ENCODE measurements around the gene SPRY2. TPM values are rescaled to one million over a fixed set of nuclear protein-coding genes. Genes with fewer than 3 reads are reported as not detected.

SPRY2 gene
- total and polyA plus RNA-seq, 2 of the 8 experiments (the other 6 are each of a cell fraction or from before 2014, with no cell fraction given) = 37.7 to 37.9 TPM

- Histone ChIP-seq H4K8ac (ENCODE audit: extremely low read depth, insufficient read depth, low read length) (no peak overlapping the region), H3K18ac (ENCODE audit: extremely low read depth, low read length) (no peak overlapping the region), H3K79me2 (ENCODE audit: control insufficient read depth in 1 of 2, insufficient read depth in 2 of 2, low read length in 2 of 2) (no peaks in the 10 kb centered on the region), H3K9me3 (ENCODE audit: insufficient read depth in 2 of 2, low read depth in 1 of 2, low read length in 1 of 2) (no peaks in the 10 kb centered on the region), H2BK12ac (ENCODE audit: low read depth, low read length) (no peak overlapping the region), H3K14ac (ENCODE audit: insufficient read length) (no peak overlapping the region), H3K27ac (ENCODE audit: low read depth, low read length) (no peak overlapping the region), H3K9ac (replicated peaks in 1 of 4; ENCODE audit: extremely low read depth in 1 of 4, low read depth in 3 of 4, low read length in 3 of 4) (no peak overlapping the region), H3K23ac (ENCODE audit: insufficient read length) (no peak overlapping the region), H4K91ac (replicated peaks; ENCODE audit: insufficient read length, low read length) (no peak overlapping the region), H3K4me3 (ENCODE audit: extremely low read depth in 1 of 4, insufficient read depth in 2 of 4, low read depth in 3 of 4, low read length in 4 of 4) (no peak overlapping the region), H3K4ac (replicated peaks; ENCODE audit: insufficient read length, low read depth, low read length) (no peak overlapping the region), H3K79me1 (ENCODE audit: low read depth, low read length) (no peaks in the 10 kb centered on the region), H4K20me1 (replicated peaks in 1 of 2; ENCODE audit: control insufficient read depth in 1 of 2, insufficient read depth in 2 of 2, low read length in 2 of 2) (no peaks in the 10 kb centered on the region), H2BK15ac (ENCODE audit: low read length) (no peak overlapping the region), H3K23me2 (ENCODE audit: low read depth, low read length) (no peaks in the 10 kb centered on the region), H2BK5ac (ENCODE audit: low read depth, low read length) (no peak overlapping the region), H2AK5ac (ENCODE audit: low read depth, low read length) (no peak overlapping the region), H2AFZ (ENCODE audit: low read length) (0 out of 2 replicates have a peak overlapping the region, but pooled peaks have one; percentile 16), H3K4me1 (replicated peaks in 1 of 4; ENCODE audit: control insufficient read depth in 3 of 4, insufficient read depth in 4 of 4, low read length in 3 of 4) (no peaks in the 10 kb centered on the region), H3K36me3 (ENCODE audit: control insufficient read depth in 2 of 4, insufficient read depth in 4 of 4, low read length in 3 of 4) (no peaks in the 10 kb centered on the region), H3K27me3 (replicated peaks in 1 of 4; ENCODE audit: control insufficient read depth in 3 of 4, extremely low read depth in 1 of 4, insufficient read depth in 3 of 4, low read length in 3 of 4) (no peaks in the 10 kb centered on the region), H4K5ac (ENCODE audit: insufficient read length, low read depth, low read length) (no peak overlapping the region), H2BK120ac (replicated peaks; ENCODE audit: low read depth, low read length) (no peak overlapping the region), H2BK20ac (ENCODE audit: low read length) (no peak overlapping the region), H3K56ac (replicated peaks; ENCODE audit: insufficient read length, low read depth, low read length) (no peak overlapping the region), H3K4me2 (ENCODE audit: insufficient read depth in 1 of 2, low read depth in 2 of 2, low read length in 2 of 2) (no peak overlapping the region)
- WGBS, 2 experiments (ENCODE audit: extremely low coverage in 1 of 2, insufficient coverage in 1 of 2, insufficient read length in 1 of 2, insufficient replicate concordance in 2 of 2, low coverage in 1 of 2, low lambda C conversion rate in 2 of 2, missing lambda C conversion rate in 1 of 2) = 89% methylated on average over 5 of the region's 5 CpGs; no CpG with 5 or more reads in 1 of the 2 experiments
- ChIA-PET POLR2A (ENCODE audit: partially characterized antibody) (no interaction called here), CTCF (ENCODE audit: partially characterized antibody) (interaction anchor here (1.0 to 1.4 kb wide), 2 partner anchors 12 to 19 kb away, joined by 3 to 5 read pairs; no protein-coding TSS in a partner anchor)
- FAIRE-seq (no peak), DNase-seq (ENCODE audit: low read depth in 1 of 2, low spot score in 2 of 2) (no peak)
- TF ChIP-seq CTCF (IDR thresholded peaks at IDR 0.05; ENCODE audit: control extremely low read depth in 1 of 3, insufficient read depth in 1 of 3, low read depth in 1 of 3, low read length in 3 of 3) = no peak
- TF ChIP-seq HDAC2 (IDR thresholded peaks at IDR 0.05; ENCODE audit: borderline replicate concordance in 1 of 2, low read depth in 2 of 2, low read length in 2 of 2) = no peak
Measured at GRCh38 chr13:80374444-80374843, 33.5 kb upstream of the SPRY2 start.

All from H1 (cell line).